GM21717 (cell line): Measurements from ENCODE around the gene TMEM119.
"Not testable (repeated sequence)": the region's sequence is repeated elsewhere in the genome, so short reads cannot be mapped to it uniquely, and the experiment has no call there.

ENCODE experiments used
- ATAC-seq: cut with Tn5 transposase; IDR thresholded peaks from one replicate; pipeline ENCODE4 v1.9.1; 2021; ENCODE audit warnings: mild to moderate bottlenecking, moderate library complexity; ENCODE audit not compliant: unreplicated experiment

The TMEM119 gene

GRCh38 chr12:108585864-108586263, 12.0 kb downstream of the TMEM119 start:
- ATAC-seq, result no peak

GRCh38 chr12:108584456-108585065, 13.3 kb downstream of the TMEM119 start:
- no peak for ATAC-seq

GRCh38 chr12:108583991-108584390, 13.9 kb downstream of the TMEM119 start:
- no peak for ATAC-seq

- no peak for ATAC-seq
Observed at GRCh38 chr12:108582978-108583770, 14.7 kb downstream of the TMEM119 start.

GRCh38 chr12:108582509-108582908, 15.4 kb downstream of the TMEM119 start:
- no peak for ATAC-seq

GRCh38 chr12:108581311-108582227, 16.3 kb downstream of the TMEM119 start:
- ATAC-seq, result no peak

GRCh38 chr12:108580531-108580930, 17.4 kb downstream of the TMEM119 start:
- ATAC-seq, result no peak

GRCh38 chr12:108578813-108579212, 19.1 kb downstream of the TMEM119 start:
- ATAC-seq, result no peak

- no peak for ATAC-seq
Observed at GRCh38 chr12:108578264-108578663, 19.6 kb downstream of the TMEM119 start.

- ATAC-seq, result no peak
Observed at GRCh38 chr12:108577458-108577857, 20.4 kb downstream of the TMEM119 start.

- no peak for ATAC-seq
Observed at GRCh38 chr12:108576660-108577234, 21.1 kb downstream of the TMEM119 start.

GRCh38 chr12:108575199-108575912, 22.5 kb downstream of the TMEM119 start:
- no peak for ATAC-seq

- not testable (repeated sequence) for ATAC-seq
Observed at GRCh38 chr12:108574276-108574675, 23.6 kb downstream of the TMEM119 start.

- peak; percentile 27 for ATAC-seq
Observed at GRCh38 chr12:108573317-108573716, 24.6 kb downstream of the TMEM119 start.

- peak; percentile 23 for ATAC-seq
Observed at GRCh38 chr12:108572166-108572790, 25.6 kb downstream of the TMEM119 start.

- ATAC-seq, result no peak
Observed at GRCh38 chr12:108571609-108572165, 26.2 kb downstream of the TMEM119 start.

- ATAC-seq, result no peak
Observed at GRCh38 chr12:108570743-108571608, 26.9 kb downstream of the TMEM119 start.

GRCh38 chr12:108568338-108569154, 29.3 kb downstream of the TMEM119 start:
- peak; percentile 57 for ATAC-seq
